Measurements from ENCODE around the gene TMPRSS9. TPM values are rescaled to one million over a fixed set of nuclear protein-coding genes. Genes with fewer than 3 reads are reported as not detected.

The TMPRSS9 gene
- total RNA-seq, 1 experiment from 2014 or later: not detected

GRCh38 chr19:2315121-2315817 lies 44.8 kb upstream of the TMPRSS9 start:
- CTCF ChIA-PET: no interaction called here
- intact Hi-C loops (cut with micrococcal nuclease; ENCODE audit: unreplicated experiment): no loop called here
- DNase-seq (ENCODE audit: low spot score): no peak
- no peaks in the 10 kb centered on the region for H3K27me3 ChIP-seq (replicated peaks; ENCODE audit: insufficient read depth, low read depth, low read length, poor library complexity)
- no peaks in the 10 kb centered on the region for H3K4me1 ChIP-seq (ENCODE audit: insufficient read depth, low read length, poor library complexity, severe bottlenecking)
- TF ChIP-seq EZH2 (IDR thresholded peaks at IDR 0.05; ENCODE audit: borderline replicate concordance, low read depth, low read length, poor library complexity, severe bottlenecking): no peak
- no peak for TF ChIP-seq CTCF (conservative IDR thresholded peaks at IDR 0.05; ENCODE audit: low read depth, low read length)
- no TSS peak for BruUV-seq (replicated peaks)
- H3K9me3 ChIP-seq (ENCODE audit: low read depth, low read length, poor library complexity, severe bottlenecking): no peaks in the 10 kb centered on the region
- H3K36me3 ChIP-seq (ENCODE audit: insufficient read depth, low read length, poor library complexity, severe bottlenecking): no peaks in the 10 kb centered on the region
- H3K4me3 ChIP-seq (ENCODE audit: low read depth, low read length, poor library complexity, severe bottlenecking): no peak overlapping the region
- no peak overlapping the region for H3K27ac ChIP-seq (ENCODE audit: low read depth, low read length, poor library complexity, severe bottlenecking)
- POLR2A ChIA-PET (ENCODE audit: low non-redundant PET): no interaction called here

- TF ChIP-seq CTCF (conservative IDR thresholded peaks at IDR 0.05; ENCODE audit: low read depth, low read length): 0 out of 2 replicates have a peak, but pooled peaks have one; percentile 20
- TF ChIP-seq EZH2 (IDR thresholded peaks at IDR 0.05; ENCODE audit: borderline replicate concordance, low read depth, low read length, poor library complexity, severe bottlenecking): no peak
- no peak for DNase-seq (ENCODE audit: low spot score)
- Histone ChIP-seq H3K4me3 (ENCODE audit: low read depth, low read length, poor library complexity, severe bottlenecking) (no peak overlapping the region), H3K27ac (ENCODE audit: low read depth, low read length, poor library complexity, severe bottlenecking) (no peak overlapping the region), H3K4me1 (ENCODE audit: insufficient read depth, low read length, poor library complexity, severe bottlenecking) (no peaks in the 10 kb centered on the region), H3K9me3 (ENCODE audit: low read depth, low read length, poor library complexity, severe bottlenecking) (no peaks in the 10 kb centered on the region), H3K36me3 (ENCODE audit: insufficient read depth, low read length, poor library complexity, severe bottlenecking) (no peaks in the 10 kb centered on the region), H3K27me3 (replicated peaks; ENCODE audit: insufficient read depth, low read depth, low read length, poor library complexity) (no peaks in the 10 kb centered on the region)
- CTCF ChIA-PET: no interaction called here
- POLR2A ChIA-PET (ENCODE audit: low non-redundant PET): no interaction called here
- intact Hi-C loops (cut with micrococcal nuclease; ENCODE audit: unreplicated experiment): no loop called here
- no TSS peak for BruUV-seq (replicated peaks)
These were observed 44.2 kb upstream of the TMPRSS9 start for GRCh38 chr19:2315818-2316353.

GRCh38 chr19:2317300-2317699 lies 42.8 kb upstream of the TMPRSS9 start:
- Histone ChIP-seq H3K4me1 (ENCODE audit: insufficient read depth, low read length, poor library complexity, severe bottlenecking) (no peaks in the 10 kb centered on the region), H3K27ac (ENCODE audit: low read depth, low read length, poor library complexity, severe bottlenecking) (no peak overlapping the region), H3K4me3 (ENCODE audit: low read depth, low read length, poor library complexity, severe bottlenecking) (no peak overlapping the region), H3K36me3 (ENCODE audit: insufficient read depth, low read length, poor library complexity, severe bottlenecking) (no peaks in the 10 kb centered on the region), H3K9me3 (ENCODE audit: low read depth, low read length, poor library complexity, severe bottlenecking) (no peaks in the 10 kb centered on the region), H3K27me3 (replicated peaks; ENCODE audit: insufficient read depth, low read depth, low read length, poor library complexity) (no peaks in the 10 kb centered on the region)
- no TSS peak for BruUV-seq (replicated peaks)
- TF ChIP-seq EZH2 (IDR thresholded peaks at IDR 0.05; ENCODE audit: borderline replicate concordance, low read depth, low read length, poor library complexity, severe bottlenecking): no peak
- no peak for TF ChIP-seq CTCF (conservative IDR thresholded peaks at IDR 0.05; ENCODE audit: low read depth, low read length)
- intact Hi-C loops (cut with micrococcal nuclease; ENCODE audit: unreplicated experiment): no loop called here
- CTCF ChIA-PET: no interaction called here
- no peak for DNase-seq (ENCODE audit: low spot score)
- POLR2A ChIA-PET (ENCODE audit: low non-redundant PET): no interaction called here
